Fibroblast of mammary gland (primary cell): Measurements from ENCODE around the gene PARP14.

ENCODE experiments used
- DNase-seq: peaks from one replicate; pipeline ENCODE4 v3.0.0-alpha.2; 2010; ENCODE audit warnings: low read depth
- H3K4me3 ChIP-seq: 2 replicates; pipeline ENCODE4 v1.5.1; 2011; ENCODE audit warnings: low read depth, mild to moderate bottlenecking, low read length, moderate library complexity; ENCODE audit not compliant: control insufficient read depth
- CTCF ChIP-seq: conservative IDR thresholded peaks from 2 replicates; pipeline ENCODE4 v1.5.1; 2011; ENCODE audit warnings: low read depth, low read length, inconsistent platforms; ENCODE audit not compliant: control insufficient read depth, insufficient read depth

The PARP14 gene

DNA sequence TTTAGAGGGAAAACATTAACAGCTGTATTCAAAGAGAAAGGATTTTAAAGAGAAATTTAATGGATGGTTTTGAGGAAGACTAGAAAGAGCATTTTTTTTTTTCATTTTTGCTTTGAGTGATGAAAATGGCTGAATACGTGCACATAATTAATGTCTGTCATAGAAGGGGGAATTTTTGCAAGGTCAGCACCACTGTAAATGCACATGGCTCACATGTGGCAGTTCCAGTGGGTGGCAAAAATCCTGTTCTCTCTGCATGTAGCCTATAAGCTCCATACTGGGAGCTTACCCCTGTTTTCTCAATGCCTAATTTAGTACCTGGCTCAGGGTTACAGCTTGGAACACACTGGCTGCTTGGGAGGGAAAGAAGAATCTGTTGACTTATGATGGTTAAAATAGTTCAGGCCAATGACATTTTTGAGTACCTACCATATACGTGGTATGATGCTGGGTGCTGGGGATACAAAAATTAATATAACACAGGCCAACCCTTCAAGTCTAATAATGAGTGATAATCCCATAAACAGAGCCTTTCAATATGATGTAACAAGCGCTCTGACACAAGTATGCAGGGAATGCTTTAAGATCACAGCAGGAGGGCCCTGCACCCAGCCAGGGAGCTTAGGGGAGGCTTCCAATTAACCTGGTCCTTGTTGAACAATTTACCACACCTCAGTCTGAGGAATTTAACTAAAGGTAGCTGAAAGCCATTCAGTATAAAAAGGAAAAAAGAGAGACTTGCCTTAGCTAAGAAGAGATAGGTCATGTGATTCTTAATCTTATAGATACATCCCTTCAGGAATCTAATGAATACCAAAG lies 80.0 kb downstream of the PARP14 start:
- no peak for TF ChIP-seq CTCF
- no peak overlapping the region for H3K4me3 ChIP-seq
- no peak for DNase-seq

- no peak for DNase-seq
- no peak for TF ChIP-seq CTCF
- no peak overlapping the region for H3K4me3 ChIP-seq
Measured at GRCh38 chr3:122766430-122766829, 85.8 kb downstream of the PARP14 start.

GRCh38 chr3:122767540-122768372 lies 87.1 kb downstream of the PARP14 start:
- TF ChIP-seq CTCF: no peak
- DNase-seq: no peak
- no peak overlapping the region for H3K4me3 ChIP-seq

GRCh38 chr3:122770521-122771202 lies 90.0 kb downstream of the PARP14 start:
- no peak for TF ChIP-seq CTCF
- H3K4me3 ChIP-seq: no peak overlapping the region
- DNase-seq: no peak

- no peak overlapping the region for H3K4me3 ChIP-seq
- DNase-seq: no peak
- TF ChIP-seq CTCF: no peak
Measured at GRCh38 chr3:122772827-122773226, 92.2 kb downstream of the PARP14 start.

- no peak for TF ChIP-seq CTCF
- H3K4me3 ChIP-seq: no peak overlapping the region
Measured at GRCh38 chr3:122773944-122774509, 93.4 kb downstream of the PARP14 start.

More at GRCh38 chr3:122773944-122774509, 93.4 kb downstream of the PARP14 start:
- DNase-seq: no peak
